NCI-H748 treated with DMSO at 0.1 percent for 48 hours (cell line): ENCODE data around the gene TECPR1.

Source experiments
- DNase-seq: peaks from one replicate; lab custom pipeline; 2025; lab: John Stamatoyannopoulos, UW

Gene TECPR1

DNA sequence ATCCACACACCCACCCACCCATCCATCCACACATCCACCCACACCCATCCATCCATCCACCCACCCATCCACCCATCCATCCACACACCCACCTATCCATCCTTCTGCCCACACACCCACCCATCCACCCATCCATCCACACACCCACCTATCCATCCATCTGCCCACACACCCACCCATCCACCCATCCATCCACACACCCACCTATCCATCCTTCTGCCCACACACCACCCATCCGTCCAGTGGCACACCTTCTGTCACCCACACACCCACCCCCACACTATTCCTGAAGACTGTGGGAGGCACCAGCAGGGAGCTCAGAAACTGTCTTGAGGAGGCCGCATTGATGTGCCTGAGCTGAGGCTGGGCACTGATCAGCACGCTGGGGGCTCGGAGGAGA lies 9.1 kb downstream of the TECPR1 start:
- DNase-seq: no peak

DNA sequence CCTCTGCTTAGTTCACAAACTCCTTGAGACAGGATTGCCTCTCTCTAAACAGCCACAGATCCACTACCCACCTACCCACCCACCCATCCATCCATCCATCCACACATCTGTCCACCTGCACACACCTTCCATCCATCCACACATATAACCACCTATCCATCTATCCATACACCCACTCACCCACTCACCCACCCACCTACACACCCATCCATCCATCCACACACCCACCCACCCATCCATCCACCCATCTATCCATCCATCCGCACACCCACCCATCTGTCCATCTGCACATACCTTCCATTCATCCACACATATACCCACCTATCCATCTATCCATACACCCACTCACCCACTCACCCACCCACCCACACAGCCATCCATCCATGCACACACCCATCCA lies 9.7 kb downstream of the TECPR1 start:
- DNase-seq: no peak

DNA sequence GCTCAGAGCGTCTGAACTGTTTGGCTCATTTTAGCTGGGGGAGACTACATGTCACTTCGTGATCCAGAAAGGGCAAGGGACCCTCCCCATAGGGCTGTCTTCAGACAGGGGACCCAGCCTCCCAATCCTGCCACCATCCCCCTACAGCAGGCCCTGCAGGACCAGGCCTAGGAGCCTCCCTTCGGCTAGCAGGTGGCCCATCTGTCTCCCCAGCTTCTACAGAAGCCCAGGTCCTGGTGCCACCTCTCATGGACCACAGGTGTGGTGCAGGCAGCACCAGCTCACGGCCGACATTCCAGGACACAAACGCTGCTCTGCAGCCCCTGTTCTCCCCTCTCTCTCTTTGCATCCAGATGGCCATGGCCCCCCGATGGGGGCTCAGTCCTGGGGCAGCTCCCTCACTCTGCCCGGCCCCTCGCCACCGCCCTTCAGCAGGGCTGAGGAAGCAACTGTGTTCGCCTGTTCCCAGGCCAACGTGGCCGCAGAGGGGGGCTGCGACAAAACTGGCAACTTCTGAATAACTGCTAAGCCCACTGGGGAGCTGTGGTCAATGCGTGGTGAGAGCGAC lies 10.3 kb downstream of the TECPR1 start:
- DNase-seq: no peak

DNA sequence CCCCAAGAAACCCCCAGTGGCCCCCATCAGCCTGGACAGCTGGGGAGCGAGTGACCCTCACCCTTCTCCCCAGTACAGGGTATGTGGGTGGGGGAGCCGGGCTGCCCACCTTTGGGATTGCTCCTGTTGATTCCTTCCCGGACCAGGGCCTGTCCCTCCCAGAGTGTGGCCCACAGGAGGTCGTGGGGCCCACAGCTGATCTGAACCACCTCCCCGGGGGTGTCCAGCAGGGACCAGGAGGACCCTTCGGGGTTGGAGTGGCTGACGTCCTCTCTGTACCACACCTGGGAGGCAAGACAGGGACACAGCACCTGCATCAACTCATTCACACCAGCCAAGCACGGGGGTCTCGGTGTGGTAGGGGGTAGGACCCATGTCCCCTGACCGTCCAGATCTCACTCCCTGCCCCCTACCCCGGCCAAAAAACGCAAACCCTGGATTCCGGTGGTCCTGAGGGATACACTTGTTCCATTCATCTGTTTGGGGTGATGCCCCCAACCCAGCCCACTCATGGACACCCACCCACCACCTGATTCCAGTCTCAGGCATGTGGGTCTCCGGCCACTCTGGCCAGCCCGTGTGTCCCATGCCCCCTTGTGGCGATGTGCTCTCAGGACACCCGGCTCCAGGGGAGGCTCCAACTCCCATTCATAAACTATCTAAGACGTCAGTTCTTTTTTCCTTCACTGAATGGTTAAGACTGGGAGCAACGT lies 10.9 kb downstream of the TECPR1 start:
- no peak for DNase-seq

DNA sequence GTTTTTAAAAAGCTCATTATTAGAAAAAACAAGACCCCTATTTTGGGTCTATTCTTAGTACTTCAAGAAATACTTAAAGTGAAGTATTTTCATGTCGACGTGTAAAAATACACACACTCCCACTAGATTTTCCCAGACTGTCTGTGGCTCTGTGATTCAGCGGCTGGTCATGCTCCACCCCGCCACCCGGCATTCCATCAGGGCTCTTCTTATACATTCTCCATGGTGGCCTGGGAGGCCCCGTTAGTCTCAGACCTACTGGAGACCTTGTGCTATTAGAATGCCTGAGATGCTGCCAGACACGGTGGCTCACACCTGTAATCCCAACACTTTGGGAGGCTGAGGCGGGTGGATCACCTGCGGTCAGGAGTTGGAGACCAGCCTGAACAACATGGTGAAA lies 13.1 kb downstream of the TECPR1 start:
- no peak for DNase-seq

DNA sequence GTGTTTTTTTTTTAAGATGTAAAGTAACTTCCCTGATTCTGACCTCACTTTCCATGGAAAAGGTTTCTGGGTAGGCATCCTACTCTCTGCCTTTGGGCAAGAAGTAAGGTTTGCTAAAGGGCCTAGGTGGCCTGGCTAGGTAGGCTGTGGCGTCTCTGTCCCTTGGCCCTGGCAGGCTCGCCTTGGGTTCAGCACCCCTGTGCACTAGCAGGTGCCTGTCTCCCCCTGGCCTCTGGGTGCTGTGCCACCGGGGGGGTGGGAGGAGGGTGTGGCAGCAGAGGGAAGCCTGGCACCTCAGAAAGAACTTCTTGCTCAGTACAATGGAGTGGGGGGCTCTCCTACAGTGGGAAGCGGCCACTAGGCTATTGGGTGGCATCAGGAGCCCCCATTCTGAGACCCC lies 14.0 kb downstream of the TECPR1 start:
- DNase-seq: no peak

DNA sequence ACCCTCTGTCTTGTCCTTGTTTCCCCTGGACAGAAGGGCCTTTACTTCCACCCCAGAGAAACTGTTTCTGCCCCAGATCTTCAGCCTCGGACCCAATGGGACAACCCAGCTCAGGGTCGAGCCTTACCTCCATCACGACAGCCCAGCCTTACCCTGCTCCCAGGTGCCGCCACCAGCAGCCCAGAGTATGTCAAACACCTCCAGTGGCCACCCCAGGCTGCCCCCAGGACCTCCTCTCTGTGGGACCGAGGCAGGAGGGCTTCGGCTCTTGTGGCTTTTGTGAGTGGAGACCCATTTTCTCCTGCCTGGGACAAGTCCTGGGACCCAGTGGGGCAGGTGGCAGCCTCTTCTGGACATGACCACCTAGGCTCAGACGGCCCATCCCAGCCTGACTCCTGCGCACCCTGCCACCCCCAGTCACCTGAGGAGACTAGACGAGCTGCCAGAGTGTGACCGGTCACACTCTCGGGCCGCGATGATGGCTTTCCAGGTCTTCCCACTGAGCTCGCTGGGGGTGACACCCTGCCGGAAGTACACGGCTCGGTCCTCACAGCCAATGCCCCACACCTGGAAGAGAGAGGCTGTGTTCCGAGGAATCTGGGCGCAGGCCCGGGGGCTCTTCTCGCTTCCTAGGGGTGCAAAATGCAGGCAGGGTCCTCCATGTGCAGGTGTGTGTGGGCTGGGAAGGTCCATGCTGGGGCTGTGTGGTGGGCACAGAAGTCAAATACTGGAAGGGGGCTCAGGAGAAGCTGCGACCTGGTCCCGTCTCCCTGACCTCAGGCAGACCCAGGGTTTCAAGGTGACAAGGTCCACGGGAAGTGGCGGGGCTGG lies 15.5 kb downstream of the TECPR1 start:
- no peak for DNase-seq

DNA sequence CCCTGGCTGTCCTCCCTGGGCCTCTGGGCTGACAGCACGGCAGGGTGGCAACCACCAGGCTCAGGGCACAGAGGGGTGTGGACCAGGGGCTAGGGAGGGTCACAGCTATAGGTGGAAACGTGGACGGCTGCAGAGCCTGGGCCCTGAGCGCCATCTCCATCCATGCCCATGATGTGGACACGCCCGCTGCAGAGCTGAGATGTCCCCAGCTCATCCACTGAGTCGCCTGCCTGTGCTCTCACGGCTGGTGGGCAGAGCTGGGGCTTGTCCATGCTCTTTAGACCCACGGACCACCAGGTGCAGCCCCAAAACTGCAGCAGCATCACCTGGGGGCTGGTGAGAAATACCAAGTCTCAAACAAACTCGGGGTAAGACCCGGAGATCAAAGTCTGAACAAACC lies 16.1 kb downstream of the TECPR1 start:
- DNase-seq: no peak

DNA sequence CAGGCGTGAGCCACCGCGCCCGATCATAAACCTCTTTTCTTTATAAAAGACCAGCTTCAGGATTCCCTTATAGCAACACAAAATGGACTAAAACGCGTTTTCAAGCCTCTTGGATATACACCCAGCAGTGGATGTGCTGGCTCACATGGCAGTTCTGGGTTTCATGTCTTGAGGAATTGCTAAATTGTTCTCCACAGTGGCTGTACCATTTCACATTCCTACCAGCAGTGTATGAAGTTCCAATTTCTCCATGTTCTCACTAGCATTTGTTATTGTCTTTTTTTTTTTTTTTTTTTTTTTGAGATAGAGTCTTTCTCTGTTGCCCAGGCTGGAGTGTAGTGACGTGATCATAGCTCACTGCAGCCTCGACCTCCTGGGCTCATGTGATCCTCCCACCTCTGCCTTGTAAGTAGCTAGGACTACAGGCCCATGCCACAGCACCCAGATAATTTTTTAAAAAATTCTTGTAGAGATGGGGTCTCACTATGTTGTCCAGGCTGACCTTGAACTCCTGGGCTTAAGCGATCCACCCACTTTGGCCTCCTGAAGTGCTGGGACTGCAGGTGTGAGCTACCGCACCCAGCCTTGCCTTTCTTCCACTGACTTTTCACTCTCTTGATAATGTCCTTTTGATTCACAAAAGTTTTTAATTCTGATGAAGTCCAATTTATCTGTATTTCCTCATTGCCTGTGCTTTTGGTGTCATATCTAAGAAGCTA lies 17.4 kb downstream of the TECPR1 start:
- DNase-seq: no peak

DNA sequence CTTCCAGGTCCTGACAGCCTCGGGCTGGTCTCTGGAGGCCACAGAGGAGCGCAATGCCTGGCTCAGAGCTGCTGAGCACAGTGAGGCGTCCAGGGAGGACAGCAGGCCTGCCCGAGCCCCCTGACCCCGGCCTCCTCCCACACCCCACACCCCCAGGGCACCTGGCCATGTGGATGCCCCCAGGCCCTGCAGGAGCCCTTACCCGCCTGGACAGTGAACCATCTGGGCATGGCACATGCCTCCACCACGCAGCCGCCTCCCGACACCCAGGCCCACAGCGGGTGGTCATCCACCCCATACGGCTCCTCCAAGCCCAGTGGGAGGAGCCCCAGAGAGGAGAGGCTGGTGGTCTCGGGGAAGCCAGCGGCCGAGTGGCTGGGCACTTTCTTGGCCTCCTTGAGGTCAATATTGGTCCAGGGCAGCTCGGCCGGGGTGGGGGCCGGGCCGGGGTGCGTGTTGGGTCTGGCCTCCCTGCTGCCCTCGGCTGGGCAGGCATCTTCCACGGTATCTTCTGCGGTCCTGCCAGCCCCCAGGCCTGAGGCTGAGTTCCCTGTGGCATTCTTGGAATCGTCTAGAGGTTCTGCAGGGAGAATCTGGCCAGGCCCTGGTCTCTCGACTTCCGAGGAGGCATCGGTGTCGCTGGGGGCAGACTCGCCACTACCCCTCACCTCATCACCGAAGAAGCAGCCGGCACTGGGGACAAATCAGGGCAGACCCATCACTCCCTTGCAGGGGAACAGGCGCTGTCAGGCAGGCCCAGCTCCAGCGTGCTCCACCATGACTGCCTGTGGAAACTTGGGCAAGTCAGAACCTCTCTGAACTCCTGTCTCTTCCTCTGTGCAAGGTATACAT lies 18.6 kb downstream of the TECPR1 start:
- no peak for DNase-seq

DNA sequence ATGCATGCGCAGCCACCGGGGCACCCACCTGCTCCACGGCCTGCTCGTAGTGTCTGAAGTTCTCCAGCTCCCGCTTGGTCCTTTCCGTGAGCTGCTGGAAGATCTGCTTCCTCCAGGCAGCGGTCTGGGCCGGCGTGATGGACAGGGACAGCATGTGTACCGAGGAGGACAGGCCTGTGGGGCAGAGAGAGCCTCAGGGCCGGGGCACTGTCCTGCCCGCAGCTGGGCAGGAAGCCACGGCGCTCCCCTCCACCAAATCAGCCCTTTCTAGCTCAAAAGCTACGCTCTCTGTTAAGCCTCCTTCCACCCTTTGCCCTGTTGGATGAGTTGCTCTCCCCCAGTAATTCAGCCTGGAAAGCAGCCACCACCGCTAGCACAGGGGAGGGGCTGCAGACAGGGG lies 19.2 kb downstream of the TECPR1 start:
- no peak for DNase-seq

DNA sequence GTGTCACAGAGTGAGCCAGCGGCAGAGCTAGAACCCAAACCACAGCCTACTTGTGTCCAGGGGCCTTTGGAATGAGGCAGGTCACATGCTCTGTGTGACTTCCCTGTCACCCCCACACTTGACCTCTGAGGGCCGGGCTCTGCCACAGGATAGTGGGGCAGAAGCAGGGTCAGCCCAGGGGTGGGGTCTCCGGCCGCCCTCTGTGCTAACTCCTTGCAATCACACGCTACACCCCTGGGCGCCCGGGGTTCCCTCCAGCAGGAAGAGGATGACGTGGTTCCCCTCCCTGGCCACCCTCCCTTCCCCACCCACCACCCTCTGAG lies 19.8 kb downstream of the TECPR1 start:
- DNase-seq: no peak

DNA sequence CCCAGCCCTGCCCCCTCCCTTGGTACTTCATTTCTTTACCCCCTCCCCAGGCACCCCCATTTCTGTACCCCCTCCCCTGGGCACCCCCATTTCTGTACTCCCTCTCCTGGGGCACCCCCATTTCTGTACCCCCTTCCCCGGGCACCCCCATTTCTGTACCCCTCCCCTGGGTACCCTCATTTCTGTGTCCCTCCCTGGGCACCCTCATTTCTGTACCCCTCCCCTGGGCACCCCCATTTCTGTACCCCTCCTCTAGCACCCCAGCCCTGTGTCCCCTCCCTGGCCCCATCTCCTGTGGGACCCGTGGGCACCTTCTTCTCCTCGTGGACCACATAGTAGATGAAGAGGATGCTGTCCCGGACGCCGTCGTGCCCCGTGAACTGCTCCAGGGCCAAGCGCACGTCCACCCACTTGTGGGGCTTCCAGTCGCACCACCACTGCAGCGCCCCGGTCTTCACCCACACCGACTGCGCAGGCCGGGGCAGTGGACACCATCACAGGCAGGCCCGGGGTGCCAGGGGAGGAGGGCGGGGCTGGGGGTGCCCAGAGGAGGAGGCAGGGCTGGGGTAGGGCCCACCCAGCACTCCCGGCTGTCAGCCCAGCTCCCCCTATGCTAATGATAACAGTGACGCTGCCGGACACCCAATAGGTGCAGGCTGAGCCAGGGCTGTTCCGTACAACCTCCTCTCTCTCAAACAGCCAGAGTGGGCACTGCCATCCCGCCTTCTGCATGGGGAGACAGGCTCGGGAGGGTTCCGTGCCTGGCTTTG lies 20.4 kb downstream of the TECPR1 start:
- no peak for DNase-seq

DNA sequence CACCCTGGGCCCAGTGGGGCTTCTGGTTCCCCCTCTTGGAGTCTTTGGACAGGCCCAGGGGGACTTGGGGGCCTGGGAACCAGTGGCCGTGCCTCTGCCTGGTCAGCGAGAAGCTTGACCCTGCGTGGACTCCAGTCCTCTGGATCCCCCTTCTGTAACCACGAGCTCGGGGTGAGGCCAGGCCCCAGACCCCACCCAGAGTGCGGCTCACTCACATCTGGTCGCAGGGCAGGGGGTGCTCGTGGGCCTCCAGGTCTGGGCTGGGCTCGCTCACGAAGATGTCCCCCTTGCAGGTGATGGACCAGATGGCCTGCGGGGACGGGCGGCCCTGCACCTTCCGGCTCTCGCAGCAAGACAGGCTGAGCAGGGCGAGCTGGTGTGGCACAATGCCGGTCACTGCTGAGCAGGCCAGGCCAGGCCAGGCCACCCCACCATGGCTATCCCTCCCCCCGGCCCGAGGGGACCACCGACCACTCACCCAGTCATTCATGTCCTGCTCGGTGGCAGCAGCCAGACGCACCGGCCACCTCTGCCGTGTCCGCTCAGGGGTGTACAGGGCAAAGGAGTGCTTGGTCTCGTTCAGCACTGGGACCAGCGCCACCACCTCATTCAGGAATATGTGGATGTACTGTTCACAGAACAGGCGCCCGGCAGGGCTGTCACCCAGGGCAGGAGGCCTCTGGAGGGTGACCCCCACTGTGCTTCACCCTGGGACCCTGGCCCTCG lies 21.1 kb downstream of the TECPR1 start:
- DNase-seq: no peak

DNA sequence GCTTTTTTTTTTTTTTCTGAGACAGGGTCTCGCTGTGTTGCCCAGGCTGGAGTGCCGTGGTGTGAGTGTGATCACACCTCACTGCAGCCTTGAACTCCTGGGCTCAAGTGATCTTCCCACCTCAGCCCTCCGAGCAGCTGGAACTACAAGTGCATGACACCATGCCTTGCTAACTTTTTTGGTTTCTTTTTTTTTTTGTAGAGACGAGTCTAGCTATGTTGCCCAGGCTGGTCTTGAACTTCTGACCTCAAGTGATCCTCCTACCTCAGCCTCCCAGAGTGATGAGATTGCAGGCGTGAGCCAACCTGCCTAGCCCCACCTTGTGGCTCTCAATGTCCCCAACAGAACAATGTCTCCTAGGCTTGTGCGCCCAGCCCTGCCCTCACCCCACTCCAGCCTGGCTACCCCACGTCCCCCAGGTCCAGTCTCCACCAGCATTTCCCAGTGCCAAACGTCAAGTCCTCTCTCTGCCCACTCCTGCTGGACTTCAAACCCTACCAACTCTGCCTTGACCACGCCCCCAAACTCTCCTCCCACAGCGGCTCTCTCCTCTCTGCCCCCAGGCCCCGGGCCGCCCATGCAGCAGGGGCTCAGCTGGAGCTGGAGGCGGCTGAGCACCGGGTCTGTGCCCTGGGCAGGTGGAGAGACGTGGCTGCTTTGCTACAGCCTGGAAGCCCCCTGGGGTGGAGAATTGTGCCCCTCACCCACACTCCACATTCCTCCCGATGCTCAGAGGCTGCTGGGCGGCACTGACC lies 21.9 kb downstream of the TECPR1 start:
- no peak for DNase-seq

DNA sequence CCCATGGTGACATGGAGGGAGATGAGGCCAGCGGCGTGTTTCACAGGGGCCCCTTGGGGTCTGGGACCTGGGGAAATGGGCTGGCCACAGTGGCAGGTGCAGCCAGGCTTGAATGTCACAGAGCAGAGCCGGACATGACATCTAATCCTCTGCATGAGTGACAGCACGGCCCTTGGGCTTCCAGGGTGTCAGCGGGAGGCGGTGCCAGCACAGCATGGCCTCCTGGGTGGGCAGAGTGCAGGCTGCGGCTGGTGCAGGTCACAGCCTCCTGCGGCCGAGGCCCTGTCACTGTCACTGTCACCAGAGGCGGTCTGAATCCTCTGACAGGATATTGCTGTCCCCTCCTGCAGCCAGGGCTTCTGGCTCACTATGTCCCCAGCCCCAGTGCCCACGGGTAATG lies 22.6 kb downstream of the TECPR1 start:
- DNase-seq: no peak

DNA sequence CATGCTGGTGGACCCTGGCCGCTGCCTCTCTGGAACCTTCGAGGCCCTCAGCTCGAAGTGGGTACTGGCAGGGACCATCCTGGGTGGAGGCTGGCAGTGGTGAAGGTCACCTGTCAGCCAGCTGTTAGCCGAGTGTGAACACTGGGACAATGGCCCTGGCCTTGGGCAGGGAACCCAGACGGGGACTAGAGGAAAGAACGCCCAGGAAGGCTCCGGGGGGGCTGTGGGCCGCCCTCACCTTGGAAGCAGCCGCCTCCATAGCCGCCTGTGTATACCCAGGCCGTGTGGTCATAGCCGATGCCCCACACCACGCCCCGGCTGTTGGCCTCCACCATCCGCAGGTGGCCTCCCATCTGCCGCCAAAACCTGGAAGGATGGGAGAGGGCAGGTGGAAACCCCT lies 23.2 kb downstream of the TECPR1 start:
- DNase-seq: no peak

DNA sequence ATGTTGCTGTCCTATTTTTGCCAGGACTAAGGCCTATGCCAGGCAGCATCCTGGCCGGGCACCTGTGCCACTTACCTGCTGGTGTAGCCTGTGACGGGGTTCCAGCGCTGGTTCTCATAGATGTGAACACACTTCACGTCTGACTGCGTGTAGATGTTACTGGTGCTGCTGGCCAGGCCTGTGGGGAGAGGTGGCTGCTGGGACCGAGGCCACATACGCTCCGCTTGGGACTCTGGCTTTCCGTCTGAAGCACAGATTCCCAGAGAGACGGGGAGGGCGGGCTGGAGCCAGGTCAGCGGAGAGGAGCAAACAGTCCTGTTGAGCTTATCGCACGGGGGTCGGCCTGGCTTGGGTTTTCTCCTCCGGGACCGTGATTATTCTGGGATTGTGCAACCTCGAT lies 24.1 kb downstream of the TECPR1 start:
- no peak for DNase-seq

DNA sequence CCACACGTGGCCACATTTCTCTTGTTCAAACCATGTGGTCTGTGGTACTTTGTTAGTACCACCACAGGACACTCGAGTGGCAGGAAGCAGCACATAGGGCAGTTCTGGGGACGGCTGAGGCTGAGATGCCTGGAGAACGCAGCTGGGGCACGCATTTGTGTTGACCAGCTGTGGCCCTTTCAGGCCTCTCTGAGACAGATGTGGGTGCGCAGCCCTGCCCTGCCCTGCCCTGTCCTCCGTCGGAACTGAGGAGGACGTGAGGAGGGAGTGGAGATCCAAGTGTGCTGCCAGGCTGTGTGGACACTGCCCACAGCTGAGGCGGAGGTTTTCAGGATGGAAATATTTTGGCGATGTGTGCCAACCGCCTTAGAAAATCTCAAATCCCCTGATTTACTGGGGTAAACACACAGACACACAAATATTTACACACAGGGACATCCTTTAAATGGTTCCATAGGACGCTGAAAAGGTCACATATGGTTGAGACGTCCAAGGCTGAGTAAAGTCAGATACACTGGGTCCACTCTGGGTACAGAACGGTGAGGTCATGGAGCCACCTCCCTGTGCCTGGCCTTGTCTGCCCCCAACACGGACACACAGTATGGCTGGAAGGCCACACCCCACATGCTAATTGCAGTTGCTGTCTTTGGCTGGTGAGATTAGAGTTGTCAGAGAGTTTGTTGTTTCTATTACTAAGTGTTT lies 26.0 kb downstream of the TECPR1 start:
- no peak for DNase-seq
